Globus pallidus (tissue), 1 donor: ENCODE measurements around the gene RBKS.
"Not testable (repeated sequence)": the region's sequence is repeated elsewhere in the genome, so short reads cannot be mapped to it uniquely, and the experiment has no call there.

Experiments
- DNase-seq: peaks from one replicate; pipeline ENCODE4 v3.0.0-alpha.2; 2015; ENCODE audit warnings: low spot score

RBKS gene

DNA sequence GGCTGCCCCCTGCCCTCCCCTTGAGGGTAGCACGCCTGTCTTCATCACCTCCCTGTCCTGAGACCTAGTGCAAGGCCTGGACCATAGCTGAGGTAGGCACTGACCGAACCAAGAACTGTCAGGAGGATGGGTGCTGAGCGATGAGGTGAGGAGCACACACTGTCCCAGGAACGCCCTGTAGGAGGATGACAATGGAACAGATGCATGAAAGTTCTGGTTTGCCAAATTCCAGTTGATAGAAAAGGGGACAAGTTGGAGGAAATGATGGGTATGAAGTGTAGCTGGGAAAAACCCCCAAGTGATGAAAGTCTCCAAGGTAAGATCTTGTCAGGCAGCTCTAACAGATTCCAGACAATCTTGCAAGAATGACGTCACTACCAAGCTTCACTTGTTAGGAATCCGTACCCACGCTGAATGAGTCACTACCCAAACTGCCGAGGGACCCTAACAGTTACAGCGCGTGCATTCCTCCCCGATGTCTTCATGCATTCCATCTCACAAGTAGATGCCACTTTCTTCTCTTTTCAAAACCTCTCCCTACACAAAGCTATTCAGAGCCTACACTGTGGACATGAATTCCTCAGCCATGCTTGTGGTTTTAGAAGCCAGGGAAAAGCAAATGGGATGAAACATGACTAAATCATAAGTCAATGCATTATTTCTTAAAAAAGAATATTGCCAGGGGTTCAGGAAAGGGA, 91.1 kb downstream of the RBKS start:
- DNase-seq: no peak

DNA sequence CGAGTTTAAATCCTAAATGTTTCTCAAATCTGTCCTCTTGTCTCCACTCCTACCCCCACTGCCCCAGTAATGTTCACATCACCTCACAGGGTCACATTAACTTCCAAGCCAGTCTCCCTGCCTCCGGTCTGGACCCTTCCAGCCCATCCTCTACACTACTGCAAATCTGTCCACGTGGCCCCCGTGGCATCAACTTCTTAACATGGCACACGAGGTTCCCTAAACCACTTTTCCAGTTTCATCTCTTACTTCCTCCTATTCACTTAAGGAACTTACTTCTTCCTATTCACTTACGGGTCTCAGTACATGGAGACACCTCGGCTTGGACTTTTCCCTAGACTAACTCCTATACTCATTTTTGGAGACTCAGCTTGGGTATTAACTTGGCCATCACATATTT, 91.7 kb downstream of the RBKS start:
- DNase-seq: no peak

DNA sequence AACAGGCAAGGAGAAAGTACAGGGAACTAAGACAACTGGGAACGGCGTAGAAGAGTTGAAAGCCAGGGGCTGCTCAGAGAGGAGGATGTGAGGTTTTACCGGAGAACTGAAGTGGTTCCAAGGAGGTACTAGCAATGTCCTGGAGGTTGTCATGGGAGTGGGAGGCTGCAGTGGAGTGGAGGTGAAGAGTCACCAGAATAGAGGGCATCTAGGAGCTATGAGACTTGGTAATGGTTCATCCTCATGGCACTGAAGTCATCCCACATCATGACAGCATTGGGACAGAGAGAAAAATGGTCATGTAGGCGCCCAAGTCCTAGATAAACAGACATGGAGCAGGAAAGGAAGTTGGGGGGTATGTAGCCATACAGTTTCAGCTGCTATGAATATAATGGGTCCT, 92.3 kb downstream of the RBKS start:
- DNase-seq: no peak

DNA sequence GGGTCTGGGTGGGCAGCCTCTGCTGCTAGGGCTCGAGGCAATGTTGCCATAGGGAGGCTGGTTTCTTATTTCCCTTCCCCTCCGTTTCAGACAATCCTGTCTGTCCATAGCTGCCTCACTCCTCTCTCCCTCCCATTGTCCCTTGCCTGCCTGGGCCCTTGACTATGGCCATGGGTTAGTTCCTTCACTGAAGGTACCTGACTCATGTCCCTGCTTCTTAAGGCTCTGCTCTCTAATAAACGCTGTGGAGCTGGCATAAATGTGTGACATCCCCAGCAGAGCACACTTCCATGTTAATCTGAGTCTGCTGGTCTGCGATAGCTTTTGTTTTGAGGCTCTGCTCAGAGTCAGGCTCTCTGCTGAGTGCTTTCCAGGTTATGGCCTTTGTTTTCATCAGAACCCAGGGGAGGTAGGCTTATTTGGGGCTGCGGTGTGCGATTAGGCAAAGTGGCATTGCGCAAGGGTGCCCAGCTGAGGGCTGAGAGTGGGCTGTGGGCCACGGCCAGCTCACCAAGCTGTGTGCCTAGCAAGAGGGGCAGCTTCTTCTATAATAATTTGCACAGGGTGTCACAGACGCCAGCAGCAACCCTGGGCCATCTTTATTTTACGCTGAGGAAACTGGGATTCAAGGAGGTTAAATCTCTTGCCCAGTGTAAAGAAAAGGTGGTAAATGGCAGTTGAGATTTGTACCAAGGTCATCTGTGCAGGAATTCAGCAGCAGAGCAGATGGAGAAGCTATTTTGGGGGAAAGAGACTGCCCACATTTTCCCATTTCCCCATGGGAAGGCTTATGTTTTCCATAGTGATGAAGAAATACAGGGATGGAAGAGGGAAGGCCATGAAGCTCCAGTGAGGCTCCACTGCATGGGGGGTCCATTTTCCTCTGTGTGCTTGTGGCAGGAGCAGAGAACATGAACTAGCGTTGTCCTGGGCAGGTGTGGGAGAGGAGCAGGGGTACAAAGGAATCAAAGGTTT, 93.1 kb downstream of the RBKS start:
- DNase-seq: no peak

DNA sequence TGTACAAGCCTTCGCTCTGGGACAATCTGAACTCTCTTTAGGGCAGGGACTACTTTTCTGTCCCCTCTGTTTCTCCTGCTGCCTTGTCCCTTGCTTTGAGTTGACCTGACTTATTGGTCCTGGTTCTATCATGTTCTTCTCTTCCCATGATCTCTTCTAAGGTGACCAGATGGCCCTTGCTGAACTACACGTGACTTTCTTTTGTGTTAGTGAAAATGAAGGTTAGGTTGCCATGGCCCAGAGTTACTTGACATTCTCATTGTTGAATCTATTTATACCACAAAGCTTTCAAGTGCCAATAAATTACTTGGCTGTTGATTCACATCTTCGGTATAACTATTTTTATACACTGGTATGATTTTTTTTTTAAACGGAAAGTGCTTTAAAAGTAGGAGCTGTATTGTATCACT, 94.3 kb downstream of the RBKS start:
- no peak for DNase-seq

DNA sequence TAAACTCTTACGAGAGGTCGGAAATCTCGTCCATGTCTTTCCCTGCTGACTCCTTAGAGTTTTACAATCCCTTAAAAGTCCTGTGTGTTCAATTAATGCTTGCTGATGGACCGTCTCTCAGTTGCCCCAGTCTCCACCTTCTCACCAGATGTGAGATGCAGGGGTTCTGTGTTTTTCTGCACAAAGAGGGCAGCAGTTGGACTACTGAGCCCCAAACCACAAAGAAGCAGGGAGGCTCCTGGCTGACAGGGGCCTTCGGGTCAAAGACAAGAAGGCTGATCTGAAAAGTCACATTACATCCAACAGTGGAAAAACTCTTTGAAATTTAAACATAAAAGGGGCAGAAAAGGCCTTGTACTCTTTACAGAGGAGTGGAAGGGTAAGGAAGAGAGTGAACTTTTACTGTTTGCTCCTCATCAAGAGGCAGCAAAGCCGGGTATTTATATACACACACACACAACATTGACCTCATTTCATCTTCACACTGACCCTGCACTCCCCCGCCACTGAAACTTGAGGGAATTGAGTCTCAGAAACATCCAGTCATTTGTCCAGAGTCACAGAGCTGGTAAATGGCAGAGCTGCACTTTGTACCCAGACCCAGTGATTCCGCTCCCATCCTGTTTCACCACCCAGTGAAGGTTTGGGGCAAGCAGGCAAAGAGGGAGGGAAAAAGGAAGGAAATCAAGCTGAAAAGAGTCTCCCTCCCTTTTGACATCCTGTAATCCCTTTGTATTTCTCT, 94.9 kb downstream of the RBKS start:
- no peak for DNase-seq

DNA sequence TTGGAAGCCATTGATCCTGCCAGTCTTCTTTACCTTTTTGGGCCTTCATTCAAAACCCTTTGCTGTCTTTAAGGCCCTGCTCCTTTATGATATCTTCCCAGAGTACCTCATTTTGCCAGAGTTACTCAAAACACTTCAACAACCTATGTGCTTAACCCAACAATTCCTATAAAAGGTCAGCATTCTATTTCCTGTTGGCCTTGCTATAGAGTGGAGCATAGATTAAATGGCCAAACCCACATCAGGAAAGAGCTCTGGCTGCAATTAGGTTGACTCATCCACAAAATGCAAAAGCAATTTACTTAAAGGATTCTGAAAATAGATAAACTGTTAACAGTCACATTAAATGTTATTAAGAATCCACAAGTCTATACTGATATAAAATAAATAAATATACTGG, 97.4 kb downstream of the RBKS start:
- DNase-seq: no peak

DNA sequence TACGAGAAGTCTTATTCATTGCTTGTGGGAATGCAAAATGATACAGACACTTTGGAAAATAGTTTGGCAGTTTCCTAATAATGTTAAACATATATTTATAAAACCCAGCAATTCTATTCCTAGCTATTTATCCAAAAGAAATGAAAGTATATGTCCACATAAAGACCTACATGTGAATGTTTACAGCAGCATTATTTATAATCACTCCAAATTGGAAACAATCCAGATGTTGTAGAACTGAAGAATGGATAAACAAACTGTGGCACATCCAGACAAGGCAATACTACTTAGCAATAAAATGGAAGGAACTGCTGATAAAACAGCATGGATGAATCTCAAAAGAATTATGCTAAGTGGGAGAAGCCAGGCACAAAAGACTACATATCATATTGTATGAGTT, 99.4 kb downstream of the RBKS start:
- DNase-seq: no peak

DNA sequence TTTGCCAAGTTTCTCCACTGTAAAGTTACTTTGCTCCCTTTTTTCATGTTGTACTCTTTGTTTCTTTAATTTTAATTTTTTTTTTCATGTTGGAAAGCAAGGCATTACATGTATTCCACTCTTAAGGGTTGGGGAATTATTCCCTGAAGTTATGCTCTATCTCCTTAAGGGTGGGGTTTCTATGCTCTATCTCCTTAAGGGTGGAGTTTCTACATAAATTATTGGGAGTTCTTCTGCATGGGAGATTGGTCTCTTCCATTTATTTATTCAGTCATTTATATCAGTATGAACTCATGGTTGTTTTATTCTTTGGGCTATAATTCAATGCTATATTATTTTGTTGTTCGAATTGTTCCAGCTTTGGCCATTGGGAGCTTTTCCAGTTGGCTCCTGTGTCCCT, 107.5 kb downstream of the RBKS start:
- no peak for DNase-seq

DNA sequence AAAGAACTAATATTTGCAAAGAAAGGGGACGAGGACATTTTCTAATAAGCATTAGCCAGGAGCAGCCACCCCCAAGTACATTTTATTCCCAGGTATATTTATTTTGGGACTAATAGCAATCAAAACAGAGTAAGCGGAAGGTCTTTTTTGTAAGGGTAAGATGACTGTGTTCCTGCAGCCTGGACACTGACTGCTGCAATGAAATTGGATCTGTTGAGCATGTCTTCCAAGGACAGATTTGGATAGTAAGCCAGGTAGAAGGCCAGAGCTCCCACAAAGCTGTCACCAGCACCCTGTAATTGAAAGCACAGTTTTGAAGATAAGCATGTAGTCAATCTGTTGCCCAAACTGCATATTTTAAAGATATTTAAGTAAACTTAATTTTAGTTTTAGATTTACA, 108.7 kb downstream of the RBKS start:
- no peak for DNase-seq

DNA sequence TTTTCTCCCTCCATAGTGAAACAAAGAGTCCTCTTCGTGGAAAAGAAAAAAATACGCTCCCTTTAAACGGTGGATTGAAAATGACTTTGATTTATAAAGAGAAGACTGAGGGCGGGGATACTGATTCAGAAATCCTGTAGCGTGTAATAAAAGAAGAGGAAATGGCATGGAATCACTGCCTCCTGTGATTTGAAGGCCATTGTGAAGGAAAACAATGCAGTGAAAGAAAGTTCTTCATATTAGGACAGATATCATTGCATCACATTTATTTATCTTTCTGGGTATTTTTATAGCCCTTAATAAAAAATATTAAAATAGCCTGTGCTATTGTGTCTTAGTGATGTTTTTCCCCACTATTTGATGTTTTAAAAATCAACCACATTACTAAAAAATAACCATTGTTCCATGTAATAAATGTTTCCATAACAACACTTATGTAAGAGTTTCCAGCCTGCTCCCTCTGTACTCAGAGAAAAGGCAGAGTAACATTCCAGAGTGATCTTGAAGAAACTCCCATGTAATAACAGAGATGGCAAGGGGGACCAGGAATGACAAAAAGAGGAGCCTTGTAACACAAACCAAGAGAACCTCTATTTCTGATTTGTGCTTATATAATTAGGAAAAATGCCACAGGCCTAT, 110.7 kb downstream of the RBKS start:
- DNase-seq: no peak

DNA sequence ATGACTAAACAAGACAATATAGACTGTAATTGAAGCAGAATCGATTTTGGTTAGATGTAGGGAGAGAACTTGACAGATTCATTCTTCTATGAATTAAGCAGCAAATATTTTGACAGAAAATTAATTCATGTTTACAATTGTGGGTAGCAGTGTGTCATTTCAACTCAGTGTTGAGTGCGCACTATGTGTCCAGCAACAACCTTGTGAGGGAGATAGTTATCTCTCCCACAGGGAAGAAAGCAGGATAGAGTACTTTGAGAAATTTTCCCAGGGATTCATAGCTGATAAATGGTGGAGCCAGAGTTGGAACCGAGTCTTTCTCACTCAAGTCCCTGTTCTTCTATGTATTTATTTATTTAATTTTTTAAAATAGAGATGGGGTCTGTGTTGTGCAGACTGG, 113.5 kb downstream of the RBKS start:
- no peak for DNase-seq

DNA sequence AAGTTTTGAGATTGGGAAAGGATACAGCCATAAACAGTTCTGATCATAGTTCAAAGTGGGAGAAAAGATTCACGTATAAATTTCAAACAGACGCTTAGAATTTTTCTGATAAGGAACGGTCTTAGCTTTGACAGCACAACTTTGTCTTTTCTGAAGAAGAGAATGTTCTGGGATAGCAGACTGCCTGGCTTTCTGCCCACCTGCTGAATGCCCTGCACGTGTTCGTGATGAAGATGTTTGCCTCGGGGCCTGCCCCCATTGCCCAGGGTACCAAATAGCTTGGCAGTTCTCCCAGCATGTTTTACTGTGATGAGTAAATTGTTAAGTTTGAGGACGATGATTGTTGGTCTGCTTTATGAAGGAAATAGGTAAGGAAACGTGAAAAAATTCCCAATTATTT, 114.1 kb downstream of the RBKS start:
- no peak for DNase-seq

DNA sequence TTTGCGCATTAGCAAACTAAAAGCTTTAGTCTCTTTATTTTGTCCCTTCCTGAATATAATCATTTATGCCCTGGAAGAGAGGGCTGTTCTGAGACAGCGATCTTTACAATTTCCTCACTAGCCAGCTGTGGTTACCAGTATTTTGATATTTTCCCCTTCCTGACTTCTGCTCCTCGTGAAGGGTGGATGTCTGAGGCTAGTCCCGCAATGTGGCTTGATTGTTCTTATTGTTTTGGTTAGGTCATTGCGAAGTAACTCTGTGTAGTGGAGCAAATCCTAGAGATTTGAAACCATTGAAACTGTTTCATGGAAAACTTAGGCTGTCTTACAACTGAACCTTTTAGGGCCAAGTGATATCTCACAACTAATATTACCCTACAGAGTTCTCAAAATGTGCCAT, 116.2 kb downstream of the RBKS start:
- DNase-seq: no peak

DNA sequence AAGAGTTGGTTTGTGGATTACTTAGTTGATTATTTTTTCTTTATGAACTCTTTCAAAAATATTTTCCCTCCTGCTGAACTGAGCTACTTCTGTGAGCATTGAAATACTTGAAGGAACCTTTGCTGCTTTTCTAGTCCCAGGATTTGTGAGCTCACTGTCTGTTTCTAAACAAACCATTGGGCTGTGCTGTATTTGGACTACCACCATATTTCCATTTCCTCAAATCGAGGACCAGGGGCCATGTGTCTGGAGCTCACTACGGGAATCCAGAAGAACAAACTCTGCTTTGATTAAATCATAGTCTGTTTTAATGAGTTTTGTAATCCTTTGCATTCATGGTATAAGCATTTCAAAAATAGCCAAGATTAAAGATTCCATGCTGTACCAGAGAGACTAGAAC, 117.4 kb downstream of the RBKS start:
- DNase-seq: no peak

DNA sequence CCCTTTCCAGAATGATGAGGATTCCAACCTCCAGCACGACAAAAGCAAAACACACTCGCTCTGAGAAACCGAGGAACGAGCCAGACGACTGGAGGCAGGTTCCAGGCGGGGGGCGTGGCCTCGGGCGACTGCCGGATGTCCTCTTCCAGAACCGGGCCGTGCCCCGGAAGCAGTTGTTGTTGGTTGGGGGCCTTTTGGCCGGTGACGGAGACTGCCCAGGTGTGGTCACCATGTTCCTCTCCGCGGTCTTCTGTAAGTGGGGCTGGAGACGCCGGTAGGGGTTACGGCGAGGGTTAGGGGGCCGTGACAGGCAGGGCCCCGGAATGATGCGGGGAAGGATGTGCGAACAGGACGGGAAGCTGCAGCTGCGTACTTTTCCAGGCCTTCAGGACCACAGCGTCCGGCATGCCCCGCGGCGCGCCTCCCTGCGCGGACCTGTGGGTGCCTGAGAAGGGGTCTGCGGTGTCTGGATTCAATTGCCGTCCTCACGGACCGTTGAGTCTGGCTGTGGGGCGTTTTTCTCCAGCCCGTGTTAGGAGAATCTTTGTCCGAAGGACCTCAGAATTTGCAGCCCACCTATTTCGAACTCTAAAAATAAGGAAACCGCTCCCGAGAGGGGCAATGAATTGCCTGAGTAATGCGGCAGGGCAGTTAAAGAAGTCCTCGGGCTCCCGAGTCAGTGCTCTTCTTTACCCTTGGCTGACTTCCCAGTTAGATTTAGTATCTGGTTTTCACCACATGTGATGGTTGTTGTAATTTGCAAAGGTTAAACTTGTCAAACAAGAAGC, 118.4 kb downstream of the RBKS start, which contains the start of gene MRPL33:
TSS of gene MRPL33 (plus strand) at position 172 of the 788 bp plus-strand sequence. CDS start at position 231, 59 bp downstream.
- peak; percentile 90 for DNase-seq

DNA sequence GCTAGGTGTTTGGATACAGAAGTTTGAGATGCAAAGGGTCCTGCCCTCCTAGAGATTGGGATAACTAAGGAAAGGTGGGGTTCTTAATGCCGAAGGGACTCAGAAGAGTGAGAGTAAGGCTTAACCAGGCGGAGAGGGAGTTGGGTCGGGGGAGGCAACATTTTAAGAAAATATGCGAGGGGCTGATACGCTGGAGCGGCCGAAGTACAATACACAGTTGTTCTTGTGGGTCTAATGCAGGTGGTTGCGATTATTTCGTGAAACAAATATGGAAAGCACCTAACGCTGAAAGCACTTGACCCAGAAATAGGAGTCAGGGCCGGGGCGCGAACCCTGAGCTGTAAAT, 119.0 kb downstream of the RBKS start:
- no peak for DNase-seq

DNA sequence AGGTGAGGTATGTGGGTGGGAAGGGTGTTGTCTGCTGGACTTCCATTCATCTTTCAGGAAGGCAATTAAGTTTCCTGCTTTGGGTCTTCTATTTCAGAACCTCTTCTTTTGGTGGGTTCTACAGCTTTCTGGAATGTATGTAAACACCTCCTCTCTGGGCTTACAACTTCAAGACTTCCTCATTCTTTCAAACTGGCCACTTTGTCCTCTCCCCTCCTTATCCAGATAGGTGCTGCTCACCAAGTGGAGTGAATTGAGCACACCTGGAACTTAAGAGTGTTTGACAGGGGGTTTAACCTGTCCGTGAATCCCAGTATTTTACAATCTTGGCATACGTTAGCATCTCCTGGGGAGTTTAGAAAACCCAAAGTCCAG, 123.9 kb downstream of the RBKS start:
- DNase-seq: no peak

DNA sequence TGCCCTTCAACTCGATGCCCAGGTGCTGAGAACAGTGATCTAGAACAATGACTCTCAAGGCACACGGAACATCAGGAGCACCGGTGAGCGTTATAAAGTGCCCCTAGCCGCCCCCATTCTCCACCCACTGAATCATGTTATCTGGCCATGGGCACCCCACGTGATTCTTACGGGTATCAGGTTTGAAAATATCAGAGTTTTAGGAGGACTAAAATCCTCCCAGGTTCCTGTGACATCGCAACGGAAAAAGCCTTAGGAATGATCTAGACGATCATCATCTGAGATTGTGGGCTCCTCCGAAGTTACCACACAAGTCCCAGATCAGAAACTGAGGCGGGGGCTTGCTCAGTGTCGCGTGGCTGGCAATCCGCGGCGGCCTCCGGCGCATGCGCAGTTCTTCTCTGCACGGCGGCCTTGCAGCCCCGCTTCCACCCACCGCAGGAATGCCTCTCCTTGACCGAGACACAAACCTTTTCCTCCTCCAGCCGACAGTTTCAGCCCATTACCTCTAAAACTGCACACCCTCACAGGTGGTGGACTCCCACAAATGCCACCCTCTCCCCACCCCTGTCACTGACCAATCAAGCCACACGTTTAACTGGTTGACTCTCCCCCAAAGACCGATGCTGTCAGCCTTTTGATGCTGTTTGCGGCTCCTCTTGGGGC, 124.4 kb downstream of the RBKS start:
- DNase-seq: no peak

DNA sequence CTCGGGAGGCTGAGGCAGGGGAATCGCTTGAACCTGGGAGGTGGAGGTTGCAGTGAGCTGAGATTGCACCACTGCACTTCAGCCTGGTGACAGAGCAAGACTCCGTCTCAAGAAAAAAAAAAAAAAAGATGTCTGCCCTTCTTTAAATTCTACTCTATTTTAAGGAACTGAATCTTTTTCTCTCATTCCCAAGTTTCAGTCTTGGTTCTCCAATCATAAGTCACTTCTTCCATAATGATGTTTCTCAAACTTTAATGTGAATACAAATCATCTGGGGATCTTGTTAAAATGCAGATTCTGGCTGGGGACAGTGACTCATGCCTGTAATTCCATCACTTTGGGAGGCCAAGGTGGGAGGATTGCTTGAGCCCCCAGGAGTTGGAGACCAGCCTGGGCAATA, 125.7 kb downstream of the RBKS start:
- not testable (repeated sequence) for DNase-seq

DNA sequence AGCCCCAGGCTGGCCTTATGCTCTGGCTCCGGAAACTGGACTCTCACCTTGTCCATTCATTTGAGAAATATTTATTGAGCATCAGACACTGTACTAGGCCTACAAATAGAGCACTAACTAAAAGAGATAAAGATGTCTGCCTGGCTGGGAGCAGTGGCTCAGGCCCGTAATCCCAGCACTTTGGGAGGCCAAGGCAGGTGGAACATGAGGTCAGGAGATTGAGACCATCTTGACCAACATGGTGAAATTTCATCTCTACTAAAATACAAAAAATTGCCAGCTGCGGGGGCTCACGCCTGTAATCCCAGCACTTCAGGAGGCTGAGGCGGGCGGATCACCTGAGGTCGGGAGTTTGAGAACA, 126.3 kb downstream of the RBKS start:
- no peak for DNase-seq
